Osteoblast (primary cell): ENCODE measurements around the gene RAMP1. TPM values are rescaled to one million over a fixed set of nuclear protein-coding genes. Genes with fewer than 3 reads are reported as not detected.

ENCODE experiments used
- DNase-seq: peaks from one replicate; pipeline ENCODE4 v3.0.0; 2011; ENCODE audit warnings: low spot score, mixed read lengths; ENCODE audit not compliant: insufficient read length; ENCODE audit errors: missing footprints
- H2AFZ ChIP-seq: 2 replicates; pipeline ENCODE4 v1.6.0; 2011; ENCODE audit warnings: mild to moderate bottlenecking, low read length
- H3K27ac ChIP-seq: 2 replicates; pipeline ENCODE4 v1.5.1; 2011; ENCODE audit warnings: mild to moderate bottlenecking, low read depth, low read length, moderate library complexity
- H3K27me3 ChIP-seq: 2 replicates; pipeline ENCODE4 v1.6.0; 2012; ENCODE audit warnings: mild to moderate bottlenecking, control low read depth, inconsistent platforms, low read length, moderate library complexity; ENCODE audit not compliant: insufficient read depth
- H3K36me3 ChIP-seq: 2 replicates; pipeline ENCODE4 v1.5.1; 2011; ENCODE audit warnings: mild to moderate bottlenecking, low read length, control low read depth, moderate library complexity; ENCODE audit not compliant: insufficient read depth
- H3K4me1 ChIP-seq: 2 replicates; pipeline ENCODE4 v1.5.1; 2011; ENCODE audit warnings: mild to moderate bottlenecking, low read length, control low read depth, moderate library complexity; ENCODE audit not compliant: insufficient read depth
- H3K4me2 ChIP-seq: 2 replicates; pipeline ENCODE4 v1.6.0; 2011; ENCODE audit warnings: mild to moderate bottlenecking, low read length; ENCODE audit not compliant: insufficient read depth
- H3K4me3 ChIP-seq: fragments of 200-600 bp; sonication (generic); 3 replicates; pipeline ENCODE4 v1.5.1; 2012; ENCODE audit warnings: mild to moderate bottlenecking, low read length, inconsistent platforms; ENCODE audit not compliant: insufficient read depth
- H3K79me2 ChIP-seq: 2 replicates; pipeline ENCODE4 v1.6.0; 2012; ENCODE audit warnings: mild to moderate bottlenecking, low read length, control low read depth, inconsistent platforms; ENCODE audit not compliant: insufficient read depth
- H3K9me3 ChIP-seq: 2 replicates; pipeline ENCODE4 v1.5.1; 2011; ENCODE audit warnings: low read depth, low read length, control low read depth
- H4K20me1 ChIP-seq: 2 replicates; pipeline ENCODE4 v1.6.0; 2012; ENCODE audit warnings: mild to moderate bottlenecking, low read length, control low read depth; ENCODE audit not compliant: insufficient read depth
- CTCF ChIP-seq: IDR thresholded peaks from 2 replicates; pipeline ENCODE4 v1.5.1; 2011; ENCODE audit warnings: mild to moderate bottlenecking, low read depth, low read length, moderate library complexity; ENCODE audit errors: extremely low read depth
- total RNA-seq: library from RNA; depleted of rRNA; stranded (reverse); fragments of >200 nt; gene quantifications from 2 replicates; pipeline ENCODE4 v1.2.3, GENCODE V29; 2012

The RAMP1 gene
- total RNA-seq, 1 donor: 1.8 TPM

GRCh38 chr2:237862528-237862895 lies 3.1 kb downstream of the RAMP1 start:
- H2AFZ ChIP-seq: no peak overlapping the region
- no peak overlapping the region for H3K4me3 ChIP-seq
- H3K36me3 ChIP-seq: no peaks in the 10 kb centered on the region
- H3K9me3 ChIP-seq: no peaks in the 10 kb centered on the region
- peaks cover 33% of the 10 kb centered on the region for H3K4me1 ChIP-seq
- no peak overlapping the region for H3K4me2 ChIP-seq
- H4K20me1 ChIP-seq: no peaks in the 10 kb centered on the region
- DNase-seq: peak; percentile 55
- H3K79me2 ChIP-seq: no peaks in the 10 kb centered on the region
- no peak overlapping the region for H3K27ac ChIP-seq
- TF ChIP-seq CTCF: no peak
- peaks cover 4% of the 10 kb centered on the region for H3K27me3 ChIP-seq

GRCh38 chr2:237863102-237863511 lies 3.7 kb downstream of the RAMP1 start:
- no peaks in the 10 kb centered on the region for H4K20me1 ChIP-seq
- DNase-seq: peak; percentile 70
- H3K4me3 ChIP-seq: no peak overlapping the region
- no peak overlapping the region for H2AFZ ChIP-seq
- H3K4me2 ChIP-seq: no peak overlapping the region
- no peaks in the 10 kb centered on the region for H3K36me3 ChIP-seq
- no peak overlapping the region for H3K27ac ChIP-seq
- no peak for TF ChIP-seq CTCF
- peaks cover 34% of the 10 kb centered on the region for H3K4me1 ChIP-seq
- H3K9me3 ChIP-seq: no peaks in the 10 kb centered on the region
- H3K27me3 ChIP-seq: peaks cover 4% of the 10 kb centered on the region
- H3K79me2 ChIP-seq: no peaks in the 10 kb centered on the region

GRCh38 chr2:237863689-237864443 lies 4.4 kb downstream of the RAMP1 start:
- no peaks in the 10 kb centered on the region for H3K9me3 ChIP-seq
- no peak for TF ChIP-seq CTCF
- H3K36me3 ChIP-seq: no peaks in the 10 kb centered on the region
- no peak overlapping the region for H3K4me2 ChIP-seq
- H4K20me1 ChIP-seq: no peaks in the 10 kb centered on the region
- no peak overlapping the region for H3K4me3 ChIP-seq
- peak; percentile 74 for DNase-seq
- H3K27me3 ChIP-seq: peaks cover 4% of the 10 kb centered on the region
- H3K4me1 ChIP-seq: peaks cover 37% of the 10 kb centered on the region
- H3K79me2 ChIP-seq: no peaks in the 10 kb centered on the region
- H3K27ac ChIP-seq: no peak overlapping the region
- no peak overlapping the region for H2AFZ ChIP-seq

DNA sequence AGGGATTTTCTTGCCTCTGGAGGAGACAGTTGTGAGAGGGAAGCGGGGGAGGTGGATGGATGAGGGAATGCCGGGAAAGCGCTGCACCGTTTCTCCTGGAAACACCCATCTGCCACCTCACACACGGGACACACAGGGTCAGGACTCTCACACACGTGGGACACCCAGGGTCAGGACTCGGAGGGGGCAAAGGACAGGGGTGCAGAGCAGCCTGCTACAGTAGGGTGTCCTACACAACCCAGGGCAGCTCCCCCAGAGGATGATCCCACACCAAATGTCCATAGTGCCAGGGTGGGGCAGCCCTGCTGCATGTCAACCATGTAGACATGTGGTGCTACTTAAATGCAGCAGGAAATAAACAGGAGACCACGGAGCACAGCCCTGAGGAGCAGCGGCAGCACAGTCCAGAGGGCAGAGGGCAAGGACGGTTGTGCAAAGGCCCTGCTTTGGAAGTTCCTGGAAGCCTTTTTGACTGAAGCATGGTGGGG lies 5.1 kb downstream of the RAMP1 start:
- peak; percentile 73 for DNase-seq
- H3K9me3 ChIP-seq: no peaks in the 10 kb centered on the region
- H3K27me3 ChIP-seq: peaks cover 4% of the 10 kb centered on the region
- H3K36me3 ChIP-seq: no peaks in the 10 kb centered on the region
- H3K4me1 ChIP-seq: peaks cover 36% of the 10 kb centered on the region
- H3K4me2 ChIP-seq: no peak overlapping the region
- no peak overlapping the region for H3K27ac ChIP-seq
- H2AFZ ChIP-seq: no peak overlapping the region
- no peaks in the 10 kb centered on the region for H3K79me2 ChIP-seq
- TF ChIP-seq CTCF: no peak
- no peaks in the 10 kb centered on the region for H4K20me1 ChIP-seq
- no peak overlapping the region for H3K4me3 ChIP-seq
